Epidermal melanocyte (primary cell): Measurements from ENCODE around the gene SORD.
"Not testable (repeated sequence)": the region's sequence is repeated elsewhere in the genome, so short reads cannot be mapped to it uniquely, and the experiment has no call there.

Experiments used
- DNase-seq: peaks from one replicate; pipeline ENCODE4 v3.0.0; 2011; ENCODE audit warnings: low spot score; ENCODE audit not compliant: insufficient read length

Gene SORD

GRCh38 chr15:45022871-45023658 is at the start of gene SORD:
SORD (plus strand) TSS chr15:45023195; CDS start chr15:45023284, 89 bp downstream.
- DNase-seq, result peak; percentile 86

- not testable (repeated sequence) for DNase-seq
Measured at GRCh38 chr15:44976183-44976582, 46.8 kb upstream of the SORD start.

GRCh38 chr15:44977781-44978180 is 45.2 kb upstream of the SORD start:
- DNase-seq, result not testable (repeated sequence)

GRCh38 chr15:44979617-44980339 is 43.2 kb upstream of the SORD start:
- DNase-seq, result not testable (repeated sequence)

GRCh38 chr15:44984144-44984543 is 38.9 kb upstream of the SORD start:
- DNase-seq, result not testable (repeated sequence)

GRCh38 chr15:44986346-44987055 is 36.5 kb upstream of the SORD start:
- DNase-seq, result not testable (repeated sequence)

GRCh38 chr15:44987711-44988110 is 35.3 kb upstream of the SORD start:
- not testable (repeated sequence) for DNase-seq

GRCh38 chr15:44988184-44988869 is 34.7 kb upstream of the SORD start:
- not testable (repeated sequence) for DNase-seq

- not testable (repeated sequence) for DNase-seq
Measured at GRCh38 chr15:44988870-44989219, 34.1 kb upstream of the SORD start.

- not testable (repeated sequence) for DNase-seq
Measured at GRCh38 chr15:44997632-44998031, 25.4 kb upstream of the SORD start.

GRCh38 chr15:44999105-44999504 is 23.9 kb upstream of the SORD start:
- no peak for DNase-seq

- DNase-seq, result not testable (repeated sequence)
Measured at GRCh38 chr15:45001180-45001579, 21.8 kb upstream of the SORD start.

GRCh38 chr15:45003731-45004410 is 19.1 kb upstream of the SORD start:
- DNase-seq, result not testable (repeated sequence)

- not testable (repeated sequence) for DNase-seq
Measured at GRCh38 chr15:45004590-45005175, 18.3 kb upstream of the SORD start.

GRCh38 chr15:45009046-45009445 is 13.9 kb upstream of the SORD start:
- DNase-seq, result no peak

- DNase-seq, result not testable (repeated sequence)
Measured at GRCh38 chr15:45015114-45015513, 7.9 kb upstream of the SORD start.

- not testable (repeated sequence) for DNase-seq
Measured at GRCh38 chr15:45020222-45020900, 2.6 kb upstream of the SORD start.

GRCh38 chr15:45020901-45021259 is 2.1 kb upstream of the SORD start:
- not testable (repeated sequence) for DNase-seq

GRCh38 chr15:45021348-45021747 is 1.6 kb upstream of the SORD start:
- no peak for DNase-seq
